Activated CD4-positive, CD25-positive, alpha-beta regulatory T cell treated with anti-CD3 and anti-CD28 coated beads, Interleukin-2, amount 50 U/mL, for 16 hours (primary cell): ENCODE measurements around the gene DRAP1.
"Not testable (repeated sequence)": the region's sequence is repeated elsewhere in the genome, so short reads cannot be mapped to it uniquely, and the experiment has no call there.

ENCODE experiments used
- DNase-seq: peaks from one replicate; pipeline ENCODE4 v3.0.0-alpha.2; 2020; ENCODE audit warnings: low read depth, low spot score

Gene DRAP1

GRCh38 chr11:65931773-65932557 lies 12.7 kb downstream of the DRAP1 start:
- no peak for DNase-seq

GRCh38 chr11:65932558-65932919 lies 13.3 kb downstream of the DRAP1 start:
- no peak for DNase-seq

- no peak for DNase-seq
These were observed 14.8 kb downstream of the DRAP1 start for GRCh38 chr11:65934014-65934413.

- DNase-seq = no peak
These were observed 18.5 kb downstream of the DRAP1 start for GRCh38 chr11:65937766-65938165.

- DNase-seq = no peak
These were observed 22.6 kb downstream of the DRAP1 start for GRCh38 chr11:65941720-65942310.

GRCh38 chr11:65942531-65942930 lies 23.3 kb downstream of the DRAP1 start:
- DNase-seq = no peak

GRCh38 chr11:65944191-65944590 lies 25.0 kb downstream of the DRAP1 start:
- DNase-seq = no peak

GRCh38 chr11:65944767-65945166 lies 25.5 kb downstream of the DRAP1 start:
- no peak for DNase-seq

GRCh38 chr11:65945430-65945911 lies 26.2 kb downstream of the DRAP1 start, which contains the start of gene TSGA10IP:
TSS of gene TSGA10IP (plus strand) at chr11:65945480. CDS start at chr11:65945676, 196 bp downstream.
- DNase-seq = no peak

- no peak for DNase-seq
These were observed 26.8 kb downstream of the DRAP1 start for GRCh38 chr11:65945941-65946558.

GRCh38 chr11:65946655-65947054 lies 27.4 kb downstream of the DRAP1 start:
- no peak for DNase-seq

GRCh38 chr11:65947133-65947532 lies 27.9 kb downstream of the DRAP1 start:
- no peak for DNase-seq

- no peak for DNase-seq
These were observed 28.4 kb downstream of the DRAP1 start for GRCh38 chr11:65947603-65948125.

- not testable (repeated sequence) for DNase-seq
These were observed 31.5 kb downstream of the DRAP1 start for GRCh38 chr11:65950711-65951110.

GRCh38 chr11:65951641-65952040 lies 32.4 kb downstream of the DRAP1 start:
- DNase-seq = not testable (repeated sequence)

GRCh38 chr11:65952052-65952521 lies 32.9 kb downstream of the DRAP1 start:
- DNase-seq = no peak

GRCh38 chr11:65953471-65953870 lies 34.2 kb downstream of the DRAP1 start:
- DNase-seq = no peak

- no peak for DNase-seq
These were observed 35.5 kb downstream of the DRAP1 start for GRCh38 chr11:65954771-65955170.

GRCh38 chr11:65958291-65958690 lies 39.1 kb downstream of the DRAP1 start:
- DNase-seq = no peak

GRCh38 chr11:65958774-65959420 lies 39.7 kb downstream of the DRAP1 start:
- no peak for DNase-seq

GRCh38 chr11:65960824-65961266 lies 41.6 kb downstream of the DRAP1 start:
- DNase-seq = no peak
